Neural crest cell (in vitro differentiated cells): ENCODE measurements around the gene SEPHS1. TPM values are rescaled to one million over a fixed set of nuclear protein-coding genes. Genes with fewer than 3 reads are reported as not detected.

Experiments
- DNase-seq: peaks from one replicate; pipeline ENCODE4 v3.0.0; 2021; ENCODE audit warnings: low read depth, mixed read lengths, low spot score
- H3K27ac Mint-ChIP-seq: one replicate; pipeline ENCODE4 v1.8.0; 2021; ENCODE audit warnings: mild to moderate bottlenecking, mixed read lengths; ENCODE audit not compliant: unreplicated experiment
- H3K27me3 Mint-ChIP-seq: 2 replicates; pipeline ENCODE4 v1.8.0; 2021; ENCODE audit warnings: low read depth, mild to moderate bottlenecking, mixed read lengths
- H3K36me3 Mint-ChIP-seq: 2 replicates; pipeline ENCODE4 v1.8.0; 2021; ENCODE audit warnings: low read depth, mild to moderate bottlenecking, mixed read lengths
- H3K4me1 Mint-ChIP-seq: 2 replicates; pipeline ENCODE4 v1.8.0; 2021; ENCODE audit warnings: mixed read lengths
- H3K4me3 Mint-ChIP-seq: one replicate; pipeline ENCODE4 v1.8.0; 2021; ENCODE audit warnings: mild to moderate bottlenecking, mixed read lengths
- H3K9me3 Mint-ChIP-seq: 2 replicates; pipeline ENCODE4 v1.8.0; 2021; ENCODE audit warnings: mixed read lengths
- CTCF ChIP-seq: fragments of 200-600 bp; sonication (generic); conservative IDR thresholded peaks from 2 replicates; pipeline ENCODE4 v1.5.0; 2021; ENCODE audit warnings: antibody characterized with exemption, mild to moderate bottlenecking
- total RNA-seq: library from RNA; stranded (reverse); gene quantifications from 2 replicates; pipeline ENCODE4 v1.2.1, GENCODE V29; 2021

SEPHS1 gene
- total RNA-seq, 1 donor from 2014 or later = 158 TPM

GRCh38 chr10:13308096-13308495 is 40.0 kb downstream of the SEPHS1 start:
- TF ChIP-seq CTCF = no peak
- DNase-seq = no peak
- no peaks in the 10 kb centered on the region for H3K36me3 Mint-ChIP-seq
- H3K27ac Mint-ChIP-seq = no peak overlapping the region
- H3K9me3 Mint-ChIP-seq = no peaks in the 10 kb centered on the region
- no peaks in the 10 kb centered on the region for H3K4me1 Mint-ChIP-seq
- no peak overlapping the region for H3K4me3 Mint-ChIP-seq
- no peaks in the 10 kb centered on the region for H3K27me3 Mint-ChIP-seq

- peaks cover 10% of the 10 kb centered on the region for H3K4me1 Mint-ChIP-seq
- no peak for DNase-seq
- no peak for TF ChIP-seq CTCF
- H3K27ac Mint-ChIP-seq = no peak overlapping the region
- H3K27me3 Mint-ChIP-seq = no peaks in the 10 kb centered on the region
- H3K9me3 Mint-ChIP-seq = no peaks in the 10 kb centered on the region
- H3K36me3 Mint-ChIP-seq = no peaks in the 10 kb centered on the region
- H3K4me3 Mint-ChIP-seq = no peak overlapping the region
Measured at GRCh38 chr10:13306103-13306502, 42.0 kb downstream of the SEPHS1 start.

- H3K4me1 Mint-ChIP-seq = peaks cover 21% of the 10 kb centered on the region
- no peak overlapping the region for H3K27ac Mint-ChIP-seq
- no peak for DNase-seq
- H3K4me3 Mint-ChIP-seq = peak overlapping the region; percentile 91
- H3K9me3 Mint-ChIP-seq = no peaks in the 10 kb centered on the region
- TF ChIP-seq CTCF = no peak
- H3K27me3 Mint-ChIP-seq = no peaks in the 10 kb centered on the region
- H3K36me3 Mint-ChIP-seq = no peaks in the 10 kb centered on the region
Measured at GRCh38 chr10:13302821-13303555, 45.1 kb downstream of the SEPHS1 start.

GRCh38 chr10:13299437-13300287 is 48.4 kb downstream of the SEPHS1 start, which contains the start of gene PHYH:
Gene PHYH (minus strand): TSS chr10:13300064. CDS start chr10:13300042, 22 bp downstream.
- peak within 1 kb of the TSS; percentile 85 for H3K4me3 Mint-ChIP-seq
- H3K27ac Mint-ChIP-seq = peak within 1 kb of the TSS; percentile 84
- DNase-seq = peak; percentile 68
- H3K4me1 Mint-ChIP-seq = peaks cover 21% of the 10 kb centered on the region
- H3K9me3 Mint-ChIP-seq = no peaks in the 10 kb centered on the region
- no peaks in the 10 kb centered on the region for H3K27me3 Mint-ChIP-seq
- no peaks in the 10 kb centered on the region for H3K36me3 Mint-ChIP-seq
- no peak for TF ChIP-seq CTCF

- no peak for TF ChIP-seq CTCF
- no peaks in the 10 kb centered on the region for H3K27me3 Mint-ChIP-seq
Measured at GRCh38 chr10:13298748-13299436, 49.2 kb downstream of the SEPHS1 start.

More at GRCh38 chr10:13298748-13299436, 49.2 kb downstream of the SEPHS1 start:
- Mint-ChIP-seq H3K4me3 (peak overlapping the region; percentile 69), H3K9me3 (no peaks in the 10 kb centered on the region), H3K36me3 (no peaks in the 10 kb centered on the region), H3K27ac (no peak overlapping the region), H3K4me1 (peaks cover 21% of the 10 kb centered on the region)
- no peak for DNase-seq
